ENCODE measurements around the gene RGS17. TPM values are rescaled to one million over a fixed set of nuclear protein-coding genes. Genes with fewer than 3 reads are reported as not detected.

Gene RGS17
- total RNA-seq, 1 donor from 2014 or later, result 0.31 TPM

DNA sequence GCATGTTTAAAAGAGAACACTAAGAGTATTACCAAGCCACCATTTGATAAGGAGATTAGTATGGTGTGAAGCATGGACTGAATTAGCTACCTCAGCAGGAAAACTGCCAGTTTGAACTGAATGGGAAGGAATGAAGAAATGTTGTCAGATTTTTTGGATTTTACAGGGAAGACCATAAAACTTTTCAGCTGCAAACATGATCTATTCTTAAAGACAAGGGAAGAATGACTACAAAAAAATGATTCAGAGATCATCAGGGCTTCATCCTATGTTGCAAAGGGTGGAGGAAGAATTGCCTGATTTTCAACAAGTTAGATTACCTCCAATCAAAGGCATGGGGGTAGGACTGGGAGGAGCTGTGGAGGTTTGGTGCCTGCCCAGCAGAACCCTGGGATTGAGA lies 79.3 kb downstream of the RGS17 start:
- ATAC-seq, result no peak
- intact Hi-C loops (cut with DNase I), result no loop called here
- DNase-seq (ENCODE audit: low spot score), result no peak

GRCh38 chr6:153048631-153049030 lies 82.5 kb downstream of the RGS17 start:
- no peak for ATAC-seq
- no peak for DNase-seq (ENCODE audit: low spot score)
- intact Hi-C loops (cut with DNase I), result no loop called here

- intact Hi-C loops (cut with DNase I), result no loop called here
- ATAC-seq (no peak), DNase-seq (ENCODE audit: low spot score) (no peak)
Measured at GRCh38 chr6:153047386-153047785, 83.7 kb downstream of the RGS17 start.

GRCh38 chr6:153045271-153045670 lies 85.8 kb downstream of the RGS17 start:
- DNase-seq (ENCODE audit: low spot score) (no peak), ATAC-seq (no peak)
- intact Hi-C loops (cut with DNase I), result no loop called here

- intact Hi-C loops (cut with DNase I), result no loop called here
- DNase-seq (ENCODE audit: low spot score), result no peak
- ATAC-seq, result no peak
Measured at GRCh38 chr6:153044295-153044694, 86.8 kb downstream of the RGS17 start.

DNA sequence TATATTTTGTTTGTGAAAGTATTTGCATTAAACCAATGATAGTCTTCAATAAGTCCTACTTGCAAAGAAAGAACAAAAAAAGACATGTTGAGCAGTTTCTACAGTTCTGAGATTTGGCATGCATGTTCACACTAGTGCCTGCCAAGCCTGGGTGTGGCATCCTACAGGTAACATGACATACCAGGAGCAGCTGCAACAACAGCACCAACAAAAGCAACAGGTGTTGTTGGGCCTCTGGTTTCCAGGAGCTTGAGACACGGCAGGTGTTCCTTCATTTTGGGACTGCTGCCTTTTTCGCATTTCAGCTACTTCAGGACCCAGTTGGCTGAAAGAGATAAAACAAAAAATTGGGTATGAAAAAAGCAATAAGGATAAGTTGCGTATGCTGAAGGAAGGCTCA lies 87.4 kb downstream of the RGS17 start:
- DNase-seq (ENCODE audit: low spot score) (no peak), ATAC-seq (no peak)
- intact Hi-C loops (cut with DNase I), result no loop called here

GRCh38 chr6:153038378-153039057 lies 92.6 kb downstream of the RGS17 start:
- intact Hi-C loops (cut with DNase I), result no loop called here
- no peak for DNase-seq (ENCODE audit: low spot score)
- ATAC-seq, result no peak

GRCh38 chr6:153034139-153034538 lies 96.9 kb downstream of the RGS17 start:
- DNase-seq (ENCODE audit: low spot score), result no peak
- ATAC-seq, result no peak
- intact Hi-C loops (cut with DNase I), result no loop called here

DNA sequence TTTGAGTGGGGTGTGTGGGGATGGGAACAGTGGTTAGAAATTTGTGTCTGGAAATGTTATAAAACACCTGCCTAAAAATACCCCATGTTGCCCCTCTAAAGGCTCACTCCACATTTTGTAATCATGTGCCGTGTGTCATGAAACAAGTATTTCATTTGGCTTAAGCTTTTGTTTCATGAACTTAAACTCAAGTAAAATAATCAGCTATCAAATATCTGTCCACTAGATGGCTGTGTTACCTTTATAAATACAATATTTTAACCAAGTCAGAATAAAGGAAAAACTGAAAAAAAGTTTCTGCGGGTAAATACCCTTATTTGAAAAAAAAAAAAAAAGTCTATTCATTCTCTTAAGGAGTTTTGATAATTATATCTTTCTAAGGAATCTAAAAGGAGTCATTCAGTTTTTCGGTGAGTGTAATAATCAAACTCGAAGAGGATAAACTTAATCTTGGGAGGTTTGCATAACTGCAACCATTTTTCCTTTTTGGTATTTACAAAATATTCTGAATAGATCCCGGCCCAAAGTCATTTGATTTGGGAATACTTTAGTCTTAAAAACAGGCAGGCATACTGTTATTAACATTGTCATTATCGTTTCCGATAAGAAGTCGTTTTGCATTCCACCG lies 98.7 kb downstream of the RGS17 start:
- intact Hi-C loops (cut with DNase I), result no loop called here
- DNase-seq (ENCODE audit: low spot score) (no peak), ATAC-seq (no peak)

GRCh38 chr6:153031335-153031955 lies 99.6 kb downstream of the RGS17 start:
- intact Hi-C loops (cut with DNase I), result no loop called here
- no peak for ATAC-seq
- DNase-seq (ENCODE audit: low spot score), result no peak

GRCh38 chr6:153028963-153029362 lies 102.1 kb downstream of the RGS17 start:
- DNase-seq (ENCODE audit: low spot score), result no peak
- intact Hi-C loops (cut with DNase I), result no loop called here
- no peak for ATAC-seq

DNA sequence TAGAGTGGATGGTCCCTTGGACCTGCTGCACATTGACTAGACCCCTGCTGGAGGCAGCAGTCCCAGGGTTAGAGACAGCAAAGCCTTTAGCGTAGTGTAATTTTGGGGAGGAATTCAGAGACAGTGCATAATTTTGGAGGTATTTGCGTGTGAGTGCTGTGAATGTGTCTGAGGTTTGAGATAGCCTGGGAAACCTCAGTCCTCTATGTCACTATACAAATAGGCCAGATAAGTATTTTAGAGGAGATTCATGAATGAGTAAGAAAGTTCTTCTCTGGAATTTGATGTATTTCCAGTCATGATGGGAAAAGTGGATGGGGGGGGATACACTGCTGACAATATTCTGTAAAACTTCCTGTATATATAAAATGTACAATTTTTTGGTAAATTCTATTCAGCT lies 102.8 kb downstream of the RGS17 start:
- intact Hi-C loops (cut with DNase I), result no loop called here
- ATAC-seq (no peak), DNase-seq (ENCODE audit: low spot score) (no peak)

- no peak for DNase-seq (ENCODE audit: low spot score)
- no peak for ATAC-seq
- intact Hi-C loops (cut with DNase I), result no loop called here
Measured at GRCh38 chr6:153027480-153027879, 103.6 kb downstream of the RGS17 start.

DNA sequence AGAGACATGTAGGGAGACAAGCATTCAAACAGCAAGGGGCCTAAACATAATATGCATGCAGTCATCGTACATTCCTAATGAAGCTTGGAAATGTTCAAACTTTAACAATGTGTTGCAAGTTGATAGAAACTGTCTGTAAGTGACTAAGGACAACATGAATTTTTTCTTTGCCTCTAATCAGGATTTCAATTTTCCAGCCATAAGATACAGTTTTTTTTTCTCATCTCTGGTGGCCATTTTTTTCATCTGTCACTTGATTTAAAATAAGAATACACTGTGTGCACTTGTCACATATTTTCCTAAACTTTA lies 106.4 kb downstream of the RGS17 start:
- ATAC-seq, result no peak
- intact Hi-C loops (cut with DNase I), result no loop called here

DNA sequence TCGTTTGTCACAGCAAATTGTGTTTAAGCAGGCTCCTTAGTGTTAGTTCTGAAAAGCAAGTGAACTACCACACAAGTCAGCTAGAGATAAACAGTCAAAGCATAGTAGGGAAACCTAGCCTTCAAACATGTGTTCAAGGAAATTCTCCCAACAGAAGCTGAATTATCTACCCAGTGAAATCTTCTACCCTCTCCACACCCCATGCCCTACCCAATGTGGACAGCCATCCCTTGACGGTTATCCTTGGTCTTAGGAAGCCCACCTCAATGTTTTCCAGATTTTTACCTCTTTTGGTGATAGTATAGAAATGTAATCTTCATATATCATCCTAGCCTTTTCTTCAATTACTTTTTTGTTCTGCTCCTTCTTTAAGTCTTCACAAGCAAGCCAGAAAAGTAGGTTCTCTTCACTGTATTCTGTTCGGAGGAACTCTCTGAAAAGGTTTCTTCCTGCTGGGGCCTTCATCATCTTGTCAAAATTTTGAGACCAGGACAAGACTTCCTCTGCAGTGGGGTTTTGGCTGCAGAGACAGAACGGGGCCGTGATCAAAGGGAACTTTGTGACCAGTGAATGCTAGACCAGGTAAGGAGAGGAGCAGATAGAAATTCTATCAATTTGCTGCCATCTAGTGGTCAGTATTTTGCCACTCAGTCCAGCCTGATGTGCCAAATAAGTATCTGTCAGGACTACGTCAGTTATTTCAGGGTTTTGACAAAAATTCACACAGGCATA lies 106.9 kb downstream of the RGS17 start:
- ATAC-seq, result peak; percentile 76
- no peak for DNase-seq (ENCODE audit: low spot score)
- intact Hi-C loops (cut with DNase I), result no loop called here

More for the DNA sequence above, 106.4 kb downstream of the RGS17 start:
- no peak for DNase-seq (ENCODE audit: low spot score)

- intact Hi-C loops (cut with DNase I), result no loop called here
- ATAC-seq (no peak), DNase-seq (ENCODE audit: low spot score) (no peak)
Measured at GRCh38 chr6:153018355-153018754, 112.7 kb downstream of the RGS17 start.

GRCh38 chr6:153016846-153017245 lies 114.2 kb downstream of the RGS17 start:
- ATAC-seq (no peak), DNase-seq (ENCODE audit: low spot score) (no peak)
- intact Hi-C loops (cut with DNase I), result no loop called here

DNA sequence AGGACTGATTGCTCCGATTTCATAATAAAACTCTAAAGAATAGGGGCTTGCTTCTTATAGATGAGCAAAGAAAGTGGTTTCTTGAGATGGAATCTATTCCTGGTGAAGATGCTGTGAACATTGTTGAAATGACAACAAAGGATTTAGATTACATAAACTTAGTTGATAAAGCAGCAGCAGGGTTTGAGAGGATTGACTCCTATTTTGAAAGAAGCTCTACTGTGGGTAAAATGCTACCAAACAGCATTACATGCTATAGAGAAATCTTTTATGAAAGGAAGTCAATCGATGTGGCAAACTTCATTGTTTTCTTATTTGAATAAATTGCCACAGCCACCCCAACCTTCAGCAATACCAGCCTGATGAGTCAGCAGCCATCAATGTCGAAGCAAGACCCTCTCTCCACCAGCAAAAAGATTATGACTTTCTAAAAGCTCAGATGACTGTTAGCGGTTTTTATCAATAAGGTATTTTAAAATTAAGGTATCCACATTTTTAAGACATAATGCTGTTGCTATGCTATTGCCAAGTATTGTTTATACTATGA lies 115.9 kb downstream of the RGS17 start:
- intact Hi-C loops (cut with DNase I), result no loop called here
- ATAC-seq, result no peak

GRCh38 chr6:153013438-153013837 lies 117.6 kb downstream of the RGS17 start:
- ATAC-seq, result no peak

More for the DNA sequence above, 115.9 kb downstream of the RGS17 start:
- no peak for DNase-seq (ENCODE audit: low spot score)

DNA sequence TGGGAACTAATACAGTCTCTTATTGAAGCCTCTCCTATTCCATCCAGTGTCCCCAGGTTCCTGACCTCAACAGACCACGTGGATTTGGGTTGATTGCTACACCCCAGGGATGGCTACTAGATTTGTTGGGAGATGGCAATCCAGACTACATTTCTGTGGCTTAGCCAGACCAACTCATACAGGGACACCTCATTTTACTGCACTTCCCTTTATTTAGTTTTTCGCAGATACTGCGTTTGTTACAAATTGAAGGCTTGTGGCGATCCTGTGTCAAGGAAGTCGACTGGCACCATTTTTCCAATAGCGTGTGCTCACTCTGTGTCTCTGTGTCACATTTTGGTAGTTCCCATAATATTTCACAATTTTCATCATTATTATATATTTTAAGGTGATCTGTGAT lies 118.2 kb downstream of the RGS17 start:
- intact Hi-C loops (cut with DNase I), result no loop called here

More at GRCh38 chr6:153013438-153013837, 117.6 kb downstream of the RGS17 start:
- intact Hi-C loops (cut with DNase I), result no loop called here
- no peak for DNase-seq (ENCODE audit: low spot score)

More for the DNA sequence above, 118.2 kb downstream of the RGS17 start:
- no peak for DNase-seq (ENCODE audit: low spot score)
- no peak for ATAC-seq
